Measurements from ENCODE around the gene CDC26.

Gene CDC26

GRCh38 chr9:113269871-113270270 lies 5.5 kb downstream of the CDC26 start:
- Histone ChIP-seq H3K4me3 (ENCODE audit: low read depth in 1 of 2, low read length in 1 of 2) (no peak overlapping the region), H3K27me3 (no peaks in the 10 kb centered on the region), H3K27ac (no peak overlapping the region), H3K9me3 (no peaks in the 10 kb centered on the region), H3K36me3 (peaks cover 60% of the 10 kb centered on the region), H3K4me1 (ENCODE audit: control insufficient read depth in 1 of 2, insufficient read depth in 1 of 2, low read depth in 1 of 2, low read length in 1 of 2) (peaks cover 9 to 10% of the 10 kb centered on the region in 2 experiments)
- no peak for TF ChIP-seq CTCF (IDR thresholded peaks at IDR 0.05)

- Histone ChIP-seq H3K9me3 (no peaks in the 10 kb centered on the region), H3K36me3 (peaks cover 60% of the 10 kb centered on the region)
- no peak for TF ChIP-seq CTCF (IDR thresholded peaks at IDR 0.05)
Measured at GRCh38 chr9:113269355-113269754, 6.0 kb downstream of the CDC26 start.

GRCh38 chr9:113267911-113268566 lies 7.3 kb downstream of the CDC26 start:
- no peaks in the 10 kb centered on the region for H3K27me3 ChIP-seq
- H3K4me3 ChIP-seq (ENCODE audit: low read depth in 1 of 2, low read length in 1 of 2), result no peak overlapping the region
- H3K9me3 ChIP-seq, result no peaks in the 10 kb centered on the region
- H3K36me3 ChIP-seq, result peaks cover 58% of the 10 kb centered on the region
- TF ChIP-seq CTCF (IDR thresholded peaks at IDR 0.05), result no peak
- no peaks in the 10 kb centered on the region for H3K4me1 ChIP-seq (ENCODE audit: control insufficient read depth in 1 of 2, insufficient read depth in 1 of 2, low read depth in 1 of 2, low read length in 1 of 2)
- no peak overlapping the region for H3K27ac ChIP-seq

More at GRCh38 chr9:113269355-113269754, 6.0 kb downstream of the CDC26 start:
- Histone ChIP-seq H3K27ac (no peak overlapping the region), H3K4me3 (ENCODE audit: low read depth in 1 of 2, low read length in 1 of 2) (no peak overlapping the region), H3K27me3 (no peaks in the 10 kb centered on the region), H3K4me1 (ENCODE audit: control insufficient read depth in 1 of 2, insufficient read depth in 1 of 2, low read depth in 1 of 2, low read length in 1 of 2) (peaks cover 4 to 5% of the 10 kb centered on the region in 2 experiments)

- H3K27me3 ChIP-seq, result no peaks in the 10 kb centered on the region
- H3K4me1 ChIP-seq (ENCODE audit: control insufficient read depth in 1 of 2, insufficient read depth in 1 of 2, low read depth in 1 of 2, low read length in 1 of 2), result no peaks in the 10 kb centered on the region
- no peaks in the 10 kb centered on the region for H3K9me3 ChIP-seq
- H3K27ac ChIP-seq, result no peak overlapping the region
- no peak overlapping the region for H3K4me3 ChIP-seq (ENCODE audit: low read depth in 1 of 2, low read length in 1 of 2)
- no peak for TF ChIP-seq CTCF (IDR thresholded peaks at IDR 0.05)
- peaks cover 58% of the 10 kb centered on the region for H3K36me3 ChIP-seq
Measured at GRCh38 chr9:113266174-113266573, 9.2 kb downstream of the CDC26 start.

GRCh38 chr9:113261917-113262671 lies 13.3 kb downstream of the CDC26 start:
- Histone ChIP-seq H3K27me3 (no peaks in the 10 kb centered on the region), H3K9me3 (no peaks in the 10 kb centered on the region), H3K4me3 (ENCODE audit: low read depth in 1 of 2, low read length in 1 of 2) (no peak overlapping the region), H3K4me1 (ENCODE audit: control insufficient read depth in 1 of 2, insufficient read depth in 1 of 2, low read depth in 1 of 2, low read length in 1 of 2) (no peaks in the 10 kb centered on the region), H3K36me3 (peaks cover 54% of the 10 kb centered on the region), H3K27ac (no peak overlapping the region)
- TF ChIP-seq CTCF (IDR thresholded peaks at IDR 0.05), result no peak
